HG03439 (cell line): ENCODE results near the gene ZBTB1.

Source experiments
- ATAC-seq: cut with Tn5 transposase; IDR thresholded peaks from one replicate; pipeline ENCODE4 v1.9.1; 2021; ENCODE audit warnings: mild to moderate bottlenecking, moderate library complexity; ENCODE audit not compliant: unreplicated experiment

The ZBTB1 gene, protein sequence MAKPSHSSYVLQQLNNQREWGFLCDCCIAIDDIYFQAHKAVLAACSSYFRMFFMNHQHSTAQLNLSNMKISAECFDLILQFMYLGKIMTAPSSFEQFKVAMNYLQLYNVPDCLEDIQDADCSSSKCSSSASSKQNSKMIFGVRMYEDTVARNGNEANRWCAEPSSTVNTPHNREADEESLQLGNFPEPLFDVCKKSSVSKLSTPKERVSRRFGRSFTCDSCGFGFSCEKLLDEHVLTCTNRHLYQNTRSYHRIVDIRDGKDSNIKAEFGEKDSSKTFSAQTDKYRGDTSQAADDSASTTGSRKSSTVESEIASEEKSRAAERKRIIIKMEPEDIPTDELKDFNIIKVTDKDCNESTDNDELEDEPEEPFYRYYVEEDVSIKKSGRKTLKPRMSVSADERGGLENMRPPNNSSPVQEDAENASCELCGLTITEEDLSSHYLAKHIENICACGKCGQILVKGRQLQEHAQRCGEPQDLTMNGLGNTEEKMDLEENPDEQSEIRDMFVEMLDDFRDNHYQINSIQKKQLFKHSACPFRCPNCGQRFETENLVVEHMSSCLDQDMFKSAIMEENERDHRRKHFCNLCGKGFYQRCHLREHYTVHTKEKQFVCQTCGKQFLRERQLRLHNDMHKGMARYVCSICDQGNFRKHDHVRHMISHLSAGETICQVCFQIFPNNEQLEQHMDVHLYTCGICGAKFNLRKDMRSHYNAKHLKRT

DNA sequence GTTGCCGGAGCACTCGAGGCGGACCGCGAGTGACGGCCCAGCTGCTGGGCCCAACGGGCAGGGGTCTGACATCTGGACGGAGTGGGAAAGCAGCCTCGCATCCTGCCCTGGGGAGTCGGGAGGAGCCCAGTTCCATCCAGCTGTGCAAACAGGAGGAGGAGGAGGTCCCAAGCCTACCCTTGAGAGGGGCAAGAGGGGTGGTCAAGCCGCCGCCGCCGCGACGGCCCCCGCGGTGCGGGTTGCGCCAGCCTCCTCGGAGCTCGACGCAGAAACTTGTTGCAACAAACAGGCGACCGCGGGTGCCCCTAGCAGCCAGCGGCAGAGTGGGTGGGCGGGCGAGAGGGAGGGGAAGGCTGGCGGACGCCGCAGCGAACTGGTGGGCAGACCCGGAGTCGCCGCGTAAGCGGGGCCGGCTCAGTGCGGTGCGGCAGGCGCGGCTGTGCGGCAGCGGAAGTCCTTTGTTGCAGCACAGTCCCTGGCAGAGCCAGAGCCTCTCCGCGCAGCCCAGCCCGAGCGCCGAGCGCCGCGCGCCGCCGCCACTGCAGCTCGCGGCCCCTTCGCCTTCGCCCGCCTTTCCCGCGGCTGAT, at the start of gene ZBTB1:
TSS of gene ZBTB1 (plus strand) at position 461 of the 587 bp plus-strand sequence. CDS start 16,735 bp downstream, outside the sequence.
- peak; percentile 20 for ATAC-seq

DNA sequence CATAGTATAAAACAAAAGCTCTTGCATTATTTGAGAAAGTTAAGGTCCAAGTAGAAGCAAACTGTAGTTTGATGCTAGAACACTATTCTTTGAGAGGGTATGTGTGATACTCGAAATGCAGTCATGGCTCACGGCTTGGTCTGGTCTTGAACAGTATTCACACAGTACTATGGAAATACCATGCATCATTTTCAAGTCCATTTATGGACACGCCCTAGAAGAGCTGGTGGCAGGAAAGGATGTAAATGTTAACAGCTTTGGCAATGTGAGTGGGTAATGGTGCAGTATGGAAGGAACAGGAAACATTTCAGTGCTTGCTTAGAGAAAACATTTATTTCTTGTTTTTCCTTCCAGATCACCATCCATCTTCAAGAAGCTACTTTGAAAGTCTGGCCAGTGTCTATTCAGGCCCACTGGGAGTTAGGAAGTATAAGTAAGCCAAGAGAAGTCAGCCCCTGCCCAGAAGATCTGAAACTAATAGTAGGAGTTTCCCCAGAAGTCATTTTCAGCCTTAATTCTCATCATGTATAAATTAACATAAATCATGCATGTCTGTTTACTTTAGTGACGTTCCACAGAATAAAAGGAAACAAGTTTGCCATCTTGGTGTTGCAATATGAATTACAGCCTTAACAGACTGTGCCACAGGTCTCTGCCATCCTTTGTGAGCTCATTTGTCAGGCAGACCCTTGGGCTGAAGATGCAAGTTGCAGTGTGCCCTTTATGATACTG, 45.0 kb upstream of the ZBTB1 start:
- ATAC-seq, result no peak

DNA sequence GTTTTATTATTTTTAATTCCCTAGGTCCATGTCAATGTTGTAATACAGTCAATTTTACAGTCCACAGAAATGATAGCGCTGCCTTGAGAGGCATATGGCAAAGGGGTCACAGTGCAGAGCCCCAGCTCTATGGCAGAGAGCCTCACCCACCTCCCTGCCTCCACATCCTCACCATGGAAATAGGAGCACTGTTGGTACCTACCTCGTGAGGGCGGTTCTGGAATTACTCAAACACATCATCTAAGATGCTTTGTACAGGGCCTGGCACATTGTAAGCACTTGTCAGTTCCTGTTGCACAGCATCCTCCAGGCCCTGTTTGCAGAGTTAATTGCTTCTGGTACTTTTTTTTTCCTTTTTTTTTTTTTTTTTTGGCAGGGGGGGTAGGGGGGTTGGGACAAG, 43.3 kb upstream of the ZBTB1 start:
- ATAC-seq, result no peak

DNA sequence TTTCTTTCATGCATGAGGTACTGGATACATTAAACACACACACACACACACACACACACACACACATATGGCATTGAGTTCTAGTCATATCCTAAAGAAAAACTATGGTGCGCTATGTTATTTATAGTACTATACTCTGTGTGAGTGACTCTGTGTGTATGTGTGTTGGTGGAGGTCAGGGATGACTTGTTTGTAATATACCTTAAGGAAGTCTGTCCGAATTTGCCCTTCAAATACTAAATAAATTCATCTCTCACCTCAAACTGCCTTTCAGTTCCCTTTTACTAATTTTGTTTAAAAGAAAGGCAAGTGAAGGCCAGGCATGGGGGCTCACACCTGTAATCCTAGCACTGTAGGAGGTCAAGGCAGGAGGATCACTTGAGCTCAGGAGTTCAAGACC, 41.4 kb upstream of the ZBTB1 start:
- ATAC-seq, result no peak

DNA sequence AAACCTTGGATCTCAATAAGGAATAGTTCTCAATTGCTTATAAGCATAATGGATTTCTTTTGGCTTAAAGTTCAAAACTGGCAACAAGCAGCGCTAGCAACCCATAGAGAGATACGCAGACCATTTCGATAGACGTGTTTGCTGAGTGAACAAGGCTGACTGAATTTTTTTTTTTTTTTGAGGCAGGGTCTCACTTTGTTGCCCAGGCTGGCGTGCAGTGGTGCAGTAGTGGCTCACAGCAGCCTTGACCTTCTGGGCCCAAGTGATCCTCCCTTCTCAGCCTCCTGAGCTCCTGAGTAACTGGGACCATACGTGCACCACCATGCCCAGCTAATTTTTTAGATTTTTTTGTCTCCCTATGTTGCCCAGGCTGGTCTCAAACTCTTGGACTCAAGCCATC, 40.7 kb upstream of the ZBTB1 start:
- ATAC-seq, result no peak

DNA sequence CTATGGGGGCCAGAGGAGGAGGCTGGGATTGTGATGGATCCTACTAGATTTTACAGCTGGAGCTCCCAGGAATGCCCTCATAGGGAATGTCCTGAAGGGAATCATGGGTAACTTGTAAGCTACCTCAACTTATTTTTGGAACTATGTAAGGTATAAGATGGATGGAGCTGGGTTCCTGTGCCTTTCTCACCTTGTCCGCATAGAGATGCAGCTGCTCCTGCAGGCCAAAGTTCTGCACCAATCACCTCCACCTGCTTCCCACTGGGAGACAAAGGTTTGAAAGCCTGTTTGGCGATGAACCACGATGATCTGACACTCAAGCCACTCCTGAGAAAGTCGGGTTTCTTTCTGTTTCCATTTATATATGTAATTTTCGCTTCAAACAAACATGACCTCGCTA, 39.9 kb upstream of the ZBTB1 start:
- ATAC-seq, result no peak

DNA sequence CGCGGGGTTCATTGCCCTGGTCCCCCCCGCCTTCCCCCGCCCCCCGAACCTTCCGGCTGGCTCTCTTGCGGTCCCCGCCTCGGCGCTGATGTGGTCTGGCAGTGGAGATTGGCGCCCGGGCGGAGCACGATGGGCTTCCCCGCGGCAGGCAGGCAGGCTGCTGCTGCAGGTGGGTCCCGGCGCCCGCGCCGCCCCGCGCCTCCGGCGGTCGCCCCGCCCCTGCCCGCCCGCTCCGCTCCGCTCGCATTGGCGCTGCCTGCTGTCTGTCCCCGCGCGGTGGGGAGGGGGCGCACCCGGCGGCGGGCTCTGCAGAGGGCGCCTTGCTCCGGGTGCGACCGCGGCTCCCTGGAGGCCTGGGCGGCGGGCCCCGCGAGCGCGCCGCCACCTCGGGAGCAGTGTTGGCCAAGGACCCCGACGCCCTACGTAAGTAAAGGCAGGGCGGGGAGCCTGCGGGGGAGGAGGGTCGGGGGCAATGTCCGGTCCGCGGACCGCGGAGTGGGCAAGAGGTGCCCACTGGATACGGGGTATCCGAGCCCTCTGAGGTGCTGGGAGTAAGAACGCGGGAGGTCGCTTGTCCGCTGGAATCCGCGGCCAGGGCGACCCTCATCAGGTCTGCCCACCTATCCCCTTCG, 39.3 kb upstream of the ZBTB1 start, which contains the start of gene AKAP5:
TSS of gene AKAP5 (plus strand) at position 309 of the 632 bp plus-strand sequence. CDS start 2,896 bp downstream, outside the sequence.
- peak; percentile 57 for ATAC-seq

DNA sequence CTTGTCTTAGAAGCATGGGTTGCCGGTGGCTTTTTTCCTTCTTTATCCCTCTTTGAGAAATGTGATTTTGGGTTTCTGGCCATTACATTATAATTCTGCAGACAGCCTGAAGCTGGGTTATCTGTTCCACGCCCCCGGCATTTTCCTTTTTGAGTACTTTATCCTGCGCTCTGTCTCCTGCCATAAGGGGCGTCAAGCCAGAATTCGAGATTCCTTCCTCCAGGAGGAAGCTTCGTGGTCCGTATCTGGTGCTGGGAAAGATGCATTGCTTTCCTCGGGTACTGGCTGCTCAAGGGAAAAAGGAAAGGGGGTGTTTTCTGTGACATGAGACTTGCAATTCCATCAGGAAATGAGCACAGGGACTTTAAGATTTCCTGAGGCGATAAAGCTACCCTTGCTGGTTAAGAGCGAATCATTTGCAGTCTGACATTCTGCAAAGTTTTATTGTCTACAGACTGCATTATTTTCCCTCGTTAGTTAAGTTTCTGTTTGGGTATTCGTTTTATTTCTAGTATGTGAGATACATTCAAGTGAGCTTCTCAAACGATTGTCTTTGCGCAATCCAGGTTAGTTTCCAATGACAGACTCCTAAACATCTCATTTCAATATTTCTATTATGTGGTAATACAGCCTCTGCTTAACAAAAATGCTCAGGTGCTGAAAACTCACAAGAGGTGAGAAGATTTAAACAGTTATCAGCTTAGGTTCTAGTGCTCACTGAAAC, 38.6 kb upstream of the ZBTB1 start:
- no peak for ATAC-seq

DNA sequence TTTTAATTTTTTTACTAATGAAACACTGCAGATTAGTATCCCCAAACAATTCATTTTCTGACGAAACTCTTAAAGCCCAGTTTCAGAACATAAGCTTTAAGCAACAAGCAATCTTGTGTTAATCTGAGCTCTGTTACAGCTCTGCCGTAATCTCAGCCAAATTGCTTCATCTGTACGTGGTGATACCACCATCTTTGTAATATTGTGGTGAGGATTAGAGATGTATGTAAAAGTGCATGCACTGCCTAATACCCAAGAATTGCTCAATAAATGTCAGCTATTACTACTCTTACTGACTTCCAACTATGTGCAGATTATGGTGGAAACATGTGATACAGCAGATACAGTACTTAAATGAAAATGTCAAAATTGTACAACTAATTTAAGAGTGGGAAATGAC, 37.5 kb upstream of the ZBTB1 start:
- no peak for ATAC-seq

DNA sequence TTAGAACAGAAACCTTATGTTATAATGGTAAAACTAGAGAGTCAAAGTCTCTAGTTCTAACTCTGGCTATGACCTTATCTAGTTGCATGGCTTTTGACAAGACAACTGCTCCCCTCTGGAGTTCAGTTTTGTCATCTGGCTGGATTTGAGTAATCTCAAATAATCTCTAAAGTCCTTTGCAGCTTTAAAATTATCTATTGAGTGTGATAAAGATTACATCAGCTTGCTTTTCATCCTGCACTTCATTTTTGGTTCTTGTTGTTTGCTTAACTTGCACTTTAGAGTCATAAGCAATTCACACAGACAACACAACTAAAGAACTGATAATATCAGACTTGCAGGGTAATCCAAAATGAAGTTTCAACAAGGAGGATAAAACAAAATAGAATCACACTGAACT, 37.0 kb upstream of the ZBTB1 start:
- ATAC-seq, result no peak

DNA sequence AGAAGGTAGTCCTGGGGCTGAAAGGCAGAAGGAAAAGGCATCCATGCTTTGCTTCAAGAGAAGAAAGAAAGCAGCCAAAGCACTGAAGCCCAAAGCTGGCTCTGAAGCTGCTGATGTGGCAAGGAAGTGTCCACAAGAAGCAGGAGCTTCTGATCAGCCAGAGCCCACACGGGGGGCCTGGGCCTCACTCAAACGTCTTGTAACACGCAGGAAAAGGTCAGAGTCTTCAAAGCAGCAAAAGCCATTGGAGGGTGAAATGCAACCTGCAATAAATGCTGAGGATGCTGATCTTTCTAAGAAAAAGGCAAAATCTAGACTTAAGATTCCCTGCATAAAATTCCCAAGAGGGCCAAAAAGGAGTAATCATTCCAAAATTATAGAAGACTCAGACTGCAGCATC, 36.1 kb upstream of the ZBTB1 start:
- ATAC-seq, result no peak

DNA sequence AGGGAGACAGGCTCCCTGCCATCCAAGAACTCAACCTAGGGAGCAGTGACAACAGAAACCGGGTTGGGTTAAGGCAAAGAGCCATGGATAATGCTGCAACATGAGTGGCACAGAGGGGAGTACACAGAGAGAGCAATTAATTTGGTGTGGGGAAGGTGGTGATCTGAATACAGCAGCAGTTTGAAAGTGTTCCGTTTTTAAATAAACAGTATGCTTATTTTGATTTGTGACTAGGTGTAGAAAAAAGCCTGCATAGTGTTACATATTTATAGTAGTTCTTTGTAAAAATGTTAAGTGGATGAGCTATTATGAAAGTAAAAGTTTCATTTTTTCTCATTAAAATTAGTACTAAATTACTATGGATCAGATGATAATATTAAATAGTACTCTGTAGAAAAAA, 30.5 kb upstream of the ZBTB1 start:
- ATAC-seq, result no peak

DNA sequence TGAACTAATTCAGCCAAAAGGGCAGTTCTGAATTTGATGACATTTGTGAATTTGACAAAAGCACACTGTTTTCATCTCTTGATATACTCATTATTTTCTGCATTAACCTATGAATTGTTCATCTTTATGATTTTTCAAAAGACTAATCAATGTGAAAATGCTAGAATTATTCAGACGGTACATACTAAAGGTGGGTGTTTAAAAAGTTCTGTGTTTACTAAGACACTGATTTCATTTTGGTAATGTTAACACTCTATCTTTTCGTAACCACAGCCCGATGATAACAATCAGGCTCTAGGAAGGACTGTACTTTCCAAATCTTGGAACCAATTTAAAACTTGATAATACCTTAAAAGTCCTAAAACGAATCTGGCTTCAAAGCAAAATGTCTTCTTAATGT, 29.9 kb upstream of the ZBTB1 start:
- no peak for ATAC-seq

DNA sequence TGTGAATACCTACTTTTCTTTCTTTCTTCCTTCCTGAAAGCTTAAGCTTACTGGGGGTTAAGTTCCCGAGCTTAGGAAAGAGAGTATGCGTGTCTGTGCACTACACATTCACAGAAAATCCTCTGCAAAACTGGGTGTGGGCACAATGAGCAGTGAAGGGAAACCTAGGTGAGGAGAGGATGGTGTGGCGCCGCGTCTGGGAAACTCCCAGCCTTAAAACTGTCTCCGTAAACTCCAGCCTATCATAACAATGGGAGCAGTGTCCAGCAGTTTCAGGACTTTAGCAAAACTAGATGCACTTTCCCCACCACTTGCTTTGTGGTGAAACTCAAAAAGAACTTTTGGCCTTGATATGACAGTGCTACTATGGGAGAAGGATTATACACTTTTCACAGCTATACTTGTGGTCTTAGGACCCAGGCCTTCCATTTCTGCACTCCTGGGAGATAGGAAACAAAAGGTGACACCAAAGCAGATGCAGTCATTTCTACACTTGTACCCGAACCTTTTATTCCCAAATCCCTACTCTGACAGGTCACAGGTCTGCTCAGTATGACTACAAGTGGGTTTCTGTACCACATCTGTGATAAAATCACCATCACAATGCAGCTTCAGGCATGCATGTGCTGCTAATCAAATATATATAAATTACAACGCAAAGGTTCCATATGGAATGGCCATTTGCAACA, 28.8 kb upstream of the ZBTB1 start:
- ATAC-seq, result no peak

DNA sequence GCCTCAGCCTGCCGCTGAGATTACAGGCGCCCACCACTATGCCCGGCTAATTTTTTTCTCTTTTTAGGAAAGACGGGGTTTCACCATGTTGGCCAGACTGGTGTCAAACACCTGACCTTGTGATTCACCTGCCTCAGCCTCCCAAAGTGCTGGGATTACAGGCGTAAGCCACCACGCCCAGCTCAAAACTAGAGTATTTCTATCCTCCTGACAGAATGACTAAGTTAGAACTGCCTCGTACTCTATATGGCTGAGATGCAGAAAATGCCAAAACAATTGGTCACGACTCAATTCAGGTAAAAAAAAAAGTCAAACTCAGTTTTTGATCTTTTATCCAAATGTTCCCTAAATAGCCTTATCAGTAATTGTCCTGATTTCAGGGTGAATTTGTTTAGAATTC, 28.1 kb upstream of the ZBTB1 start:
- ATAC-seq, result no peak

DNA sequence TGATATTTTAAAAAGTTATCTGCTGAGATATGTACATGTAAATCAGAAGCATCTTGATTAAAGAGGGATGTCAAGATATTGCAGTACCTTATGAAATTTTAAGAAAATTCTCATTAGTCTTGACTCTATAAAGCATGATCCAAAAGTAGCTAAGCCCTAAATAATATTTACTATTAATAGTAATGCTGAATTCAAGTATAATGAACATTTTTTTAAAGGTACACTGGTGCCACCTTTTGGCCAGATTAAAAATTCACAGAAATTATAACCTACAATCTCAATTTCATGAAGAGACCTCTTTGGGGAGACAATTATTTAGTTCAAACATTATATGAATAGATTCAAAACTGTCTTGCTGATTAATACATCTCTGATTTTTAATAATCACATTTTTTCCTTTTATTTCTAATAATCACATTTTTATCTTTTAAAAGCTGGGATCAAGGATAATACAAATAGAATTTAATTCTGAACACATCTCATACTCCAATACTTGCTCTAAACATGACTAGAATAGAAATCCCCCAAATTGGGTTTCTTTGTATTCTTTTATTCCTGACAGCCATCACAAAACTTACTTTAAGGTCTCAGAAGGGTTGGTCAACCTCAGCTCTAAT, 25.8 kb upstream of the ZBTB1 start:
- no peak for ATAC-seq

DNA sequence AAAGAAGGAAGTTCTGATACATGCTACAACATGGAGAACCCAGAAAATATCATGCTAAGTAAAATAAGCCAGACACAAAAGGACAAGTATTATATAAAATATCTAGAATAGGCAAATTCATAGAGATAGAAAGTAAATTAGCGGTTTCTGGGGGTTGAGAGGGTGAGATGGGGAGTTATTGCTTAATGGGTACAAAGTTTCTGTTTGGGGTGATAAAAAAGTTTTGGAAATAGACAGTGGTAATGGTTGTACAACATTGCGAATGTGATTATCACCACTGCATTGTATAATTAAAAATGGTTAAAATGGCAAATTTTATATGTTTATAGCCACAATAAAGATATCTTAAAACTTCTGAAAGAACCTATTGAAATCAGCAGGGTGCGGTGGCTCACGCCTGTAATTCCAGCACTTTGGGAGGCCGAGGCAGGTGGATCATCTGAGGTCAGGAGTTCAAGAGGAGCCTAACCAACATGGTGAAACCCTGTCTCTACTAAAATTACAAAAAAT, 15.9 kb upstream of the ZBTB1 start:
- ATAC-seq, result no peak

DNA sequence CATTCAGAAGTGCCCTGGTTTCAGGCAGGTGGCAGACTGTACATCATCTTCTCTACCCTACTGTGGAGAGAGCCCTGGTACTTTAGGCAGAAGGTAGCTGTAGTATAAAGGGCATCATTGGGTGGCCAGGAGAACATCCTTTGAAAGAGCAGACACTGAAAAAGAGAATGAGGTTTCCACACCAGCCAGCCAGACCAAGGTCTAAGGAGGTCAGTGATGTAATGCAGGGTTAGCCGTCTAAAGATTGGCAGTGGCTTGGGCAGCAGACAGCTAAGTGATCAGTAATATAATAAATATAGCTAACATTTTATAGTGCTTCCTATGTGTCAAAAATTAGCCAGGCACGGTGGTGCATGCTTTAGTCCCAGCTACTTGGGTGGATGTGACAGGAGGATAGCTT, 12.9 kb upstream of the ZBTB1 start:
- no peak for ATAC-seq

DNA sequence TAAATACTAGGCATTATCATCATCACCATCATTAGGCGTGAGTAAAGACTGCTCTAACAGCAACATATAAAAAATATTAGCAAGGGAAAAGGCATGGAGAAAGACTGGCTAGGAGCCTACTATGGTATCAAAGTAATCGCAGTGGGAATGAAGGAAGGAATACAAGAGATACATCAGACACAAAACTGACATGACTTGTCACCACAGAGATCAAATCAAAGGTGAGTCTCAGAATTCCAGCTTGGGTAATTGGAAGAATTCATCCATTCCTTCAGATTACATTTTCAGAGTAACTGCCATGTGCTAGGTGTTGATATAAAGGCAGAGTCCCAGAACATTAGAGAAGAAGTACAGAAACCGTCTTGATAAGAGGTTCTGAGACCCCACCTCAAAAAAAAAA, 11.1 kb upstream of the ZBTB1 start:
- ATAC-seq, result no peak
